GM18511 (cell line): ENCODE measurements around the gene PALLD.

ENCODE experiments used
- ATAC-seq: cut with Tn5 transposase; IDR thresholded peaks from one replicate; pipeline ENCODE4 v1.9.1; 2021; ENCODE audit warnings: mild to moderate bottlenecking, moderate library complexity; ENCODE audit not compliant: unreplicated experiment

PALLD gene

DNA sequence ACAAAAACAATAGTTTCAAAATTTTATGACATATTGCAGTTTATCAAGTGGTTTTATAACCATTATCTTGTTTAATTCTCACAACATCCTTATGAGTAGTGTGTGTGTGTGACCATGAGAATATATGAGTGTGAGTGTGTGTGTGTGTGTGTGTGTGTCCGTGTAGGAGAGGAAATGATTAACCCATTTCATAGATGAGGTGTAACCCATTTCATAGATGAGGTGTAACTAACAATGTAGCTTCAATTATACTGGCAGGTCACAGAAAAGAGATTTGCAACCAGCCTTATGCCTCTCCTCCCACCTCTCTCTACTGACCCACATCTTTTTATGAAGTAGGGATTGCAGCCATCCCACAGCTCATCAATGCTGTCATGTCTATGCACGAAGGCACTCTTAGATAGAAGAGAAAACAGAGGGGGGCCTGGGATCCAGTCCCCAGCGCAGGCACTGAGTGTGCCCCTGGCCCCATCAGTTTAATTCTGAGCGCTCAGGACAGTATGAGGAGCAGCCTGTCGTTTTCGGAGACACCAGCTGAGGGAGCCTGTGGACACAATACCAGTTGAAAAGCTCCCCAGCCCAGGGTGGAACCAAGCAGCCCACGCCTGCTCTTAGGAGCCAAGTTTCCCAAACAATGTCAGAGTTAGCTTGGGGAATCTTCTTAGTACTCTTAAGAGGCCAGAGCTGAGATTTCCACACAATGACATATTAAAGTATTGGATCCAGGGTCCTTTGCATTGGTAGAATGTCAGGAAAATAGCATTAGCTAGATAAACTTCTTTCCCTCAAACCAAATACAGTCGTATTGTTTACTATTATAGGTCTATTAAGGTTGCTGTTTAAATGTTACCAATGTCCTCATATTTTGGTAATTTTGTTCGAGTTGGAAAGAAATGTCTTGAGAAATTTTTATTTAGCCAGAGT lies 88.6 kb downstream of the PALLD start:
- peak; percentile 83 for ATAC-seq

DNA sequence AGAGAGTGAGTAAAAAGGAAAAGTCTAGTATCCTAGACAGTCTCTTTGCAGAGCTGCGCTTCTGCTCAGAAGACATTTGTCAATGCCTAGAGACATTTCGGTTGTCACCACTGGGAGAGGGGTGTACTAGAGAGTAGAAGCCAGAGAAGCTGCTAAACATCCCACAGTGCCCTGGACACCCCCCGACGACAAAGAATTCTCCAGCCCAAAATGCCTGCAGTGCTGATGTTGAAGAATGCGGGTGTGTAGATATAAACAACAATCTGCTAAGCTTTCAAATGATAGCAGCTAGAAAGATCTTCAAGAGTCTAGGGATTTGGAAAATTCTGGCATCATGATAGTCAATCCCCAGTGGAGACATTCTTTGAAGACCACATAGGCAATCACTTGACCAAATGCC lies 90.1 kb downstream of the PALLD start:
- ATAC-seq, result no peak

DNA sequence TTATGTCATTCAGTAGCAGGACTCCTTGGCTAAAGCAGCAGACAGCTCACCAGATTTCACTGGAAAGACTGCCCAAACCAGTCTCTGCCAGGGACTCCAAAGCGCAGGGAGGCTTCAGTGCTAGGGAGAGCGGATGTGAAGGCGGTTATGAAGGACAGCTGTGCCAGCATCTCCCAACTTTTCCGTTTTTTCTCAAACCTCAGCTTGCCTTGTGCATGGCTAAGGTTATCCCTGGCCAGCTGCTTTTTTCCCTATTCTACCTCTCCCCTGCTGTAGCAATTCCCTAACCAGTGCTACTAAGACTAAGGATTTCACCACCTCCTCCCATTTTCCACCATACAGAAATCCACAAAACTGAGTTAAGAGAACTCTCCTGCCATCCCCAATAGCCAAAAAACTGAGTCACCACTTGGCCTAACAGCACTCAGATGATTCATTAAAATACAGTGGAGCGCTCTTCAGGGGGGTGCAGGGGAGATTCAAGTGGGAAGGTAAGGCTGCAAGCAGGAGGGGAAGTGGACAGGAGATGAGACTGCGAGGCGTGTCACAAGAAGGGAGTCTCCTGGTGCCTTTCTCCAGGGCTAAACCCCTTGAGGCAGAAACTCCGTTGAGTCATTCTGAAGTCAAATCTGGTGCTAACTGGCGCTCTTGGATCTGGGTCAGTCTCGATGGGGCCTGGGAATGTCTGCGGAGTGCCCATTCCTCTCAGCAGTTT lies 90.7 kb downstream of the PALLD start:
- no peak for ATAC-seq

DNA sequence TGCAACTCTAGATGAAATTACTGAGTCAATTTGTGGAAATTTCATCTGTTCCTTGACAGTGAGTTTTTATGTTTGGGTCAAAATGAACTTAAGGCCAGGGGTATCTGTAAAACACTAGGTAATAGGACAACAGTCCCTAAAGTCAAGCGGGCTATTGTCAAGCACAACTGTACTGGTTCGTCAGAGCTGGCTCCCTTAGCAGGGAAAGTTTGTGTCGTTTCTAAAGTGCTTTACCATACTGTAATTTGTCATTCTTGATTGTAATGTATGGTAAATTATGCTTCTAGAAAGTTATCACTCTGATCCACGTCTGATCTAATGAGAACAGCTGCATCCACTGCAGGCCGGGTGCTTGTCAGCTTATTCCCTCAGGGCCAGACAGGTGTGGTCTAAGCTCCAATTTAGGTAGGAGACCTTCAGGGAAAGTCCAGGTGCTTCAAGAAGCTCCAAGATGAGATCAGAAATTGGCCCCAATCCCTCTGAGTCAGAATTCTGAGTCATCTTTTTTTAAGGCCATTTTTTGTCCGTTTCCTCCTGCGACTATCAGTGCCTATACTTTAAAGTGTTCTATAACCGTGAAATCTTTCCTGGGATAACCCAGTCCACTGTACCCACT lies 92.2 kb downstream of the PALLD start:
- no peak for ATAC-seq

DNA sequence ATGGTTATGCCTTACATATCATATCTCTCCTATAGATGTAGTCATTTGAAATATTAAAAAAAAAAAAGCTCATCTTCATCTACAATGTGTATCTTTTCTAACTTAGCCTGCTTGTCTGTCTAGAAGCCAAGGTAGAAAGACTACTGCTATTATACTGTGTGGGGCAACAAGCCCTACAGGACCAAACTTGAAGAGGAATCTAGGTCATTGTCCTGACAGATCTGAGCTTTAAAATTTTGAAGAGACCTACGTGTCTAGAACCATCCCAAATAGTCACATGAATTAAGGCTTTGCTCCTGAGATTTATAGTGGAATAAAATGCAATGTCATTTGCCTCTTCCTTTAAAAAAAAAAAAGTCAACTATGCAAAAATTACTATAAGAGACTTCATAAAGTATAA lies 95.8 kb downstream of the PALLD start:
- no peak for ATAC-seq

DNA sequence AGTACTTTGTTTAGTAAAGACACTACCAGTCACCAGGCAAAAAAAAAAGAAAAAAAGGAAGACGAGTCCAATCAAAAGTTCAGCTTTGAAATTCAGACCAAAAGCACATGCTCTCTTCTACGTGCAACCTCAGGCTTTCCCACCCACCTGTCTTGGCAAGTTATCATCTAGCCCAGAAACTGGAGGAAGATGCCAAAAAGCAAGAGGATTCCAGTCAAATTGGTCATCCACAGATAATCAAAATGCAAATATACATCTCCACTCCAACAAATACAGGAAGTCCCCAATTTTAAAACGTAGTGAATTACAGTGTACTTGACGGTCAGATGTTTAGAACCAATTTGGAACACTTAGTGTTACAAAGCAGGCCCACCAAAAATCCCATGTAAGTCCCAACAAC lies 96.5 kb downstream of the PALLD start:
- ATAC-seq, result no peak

DNA sequence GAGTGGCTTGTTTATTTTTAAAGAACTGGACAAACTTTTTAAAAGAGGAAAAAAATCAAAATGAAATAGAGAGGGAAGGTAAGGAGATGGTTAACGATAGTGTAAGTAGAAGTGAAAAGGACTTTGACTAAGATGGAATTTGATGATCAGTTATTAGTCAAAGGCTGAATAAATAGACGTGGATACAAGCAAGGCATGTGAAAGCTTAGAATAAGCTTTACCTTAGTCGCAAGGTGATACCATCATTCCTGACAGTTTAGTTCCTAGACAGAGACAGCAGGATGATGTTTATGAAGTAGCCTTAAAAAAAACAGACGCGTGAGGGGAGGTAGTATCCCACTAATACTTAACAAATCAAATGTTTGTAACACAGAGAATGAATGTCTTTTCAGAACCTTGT lies 97.3 kb downstream of the PALLD start:
- ATAC-seq, result no peak

DNA sequence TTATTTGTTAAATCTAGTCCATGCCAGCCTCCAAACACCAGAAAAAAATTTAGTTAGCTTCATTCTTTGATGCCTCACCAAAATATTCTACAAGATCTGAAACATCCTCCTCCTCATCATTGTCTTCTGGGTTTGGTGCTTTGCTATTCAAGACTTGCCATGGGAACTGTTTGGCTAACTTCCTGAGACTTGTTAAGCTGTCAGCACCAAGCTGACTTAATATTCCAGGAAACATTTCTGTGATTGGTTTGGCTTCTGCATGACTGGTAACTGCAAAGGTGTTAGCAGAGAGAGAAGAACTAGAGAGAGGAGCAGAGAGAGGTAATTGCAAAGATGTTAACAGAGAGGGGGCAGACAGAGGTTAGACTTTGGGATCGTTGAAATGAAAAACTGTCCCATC lies 101.3 kb downstream of the PALLD start:
- ATAC-seq, result no peak

DNA sequence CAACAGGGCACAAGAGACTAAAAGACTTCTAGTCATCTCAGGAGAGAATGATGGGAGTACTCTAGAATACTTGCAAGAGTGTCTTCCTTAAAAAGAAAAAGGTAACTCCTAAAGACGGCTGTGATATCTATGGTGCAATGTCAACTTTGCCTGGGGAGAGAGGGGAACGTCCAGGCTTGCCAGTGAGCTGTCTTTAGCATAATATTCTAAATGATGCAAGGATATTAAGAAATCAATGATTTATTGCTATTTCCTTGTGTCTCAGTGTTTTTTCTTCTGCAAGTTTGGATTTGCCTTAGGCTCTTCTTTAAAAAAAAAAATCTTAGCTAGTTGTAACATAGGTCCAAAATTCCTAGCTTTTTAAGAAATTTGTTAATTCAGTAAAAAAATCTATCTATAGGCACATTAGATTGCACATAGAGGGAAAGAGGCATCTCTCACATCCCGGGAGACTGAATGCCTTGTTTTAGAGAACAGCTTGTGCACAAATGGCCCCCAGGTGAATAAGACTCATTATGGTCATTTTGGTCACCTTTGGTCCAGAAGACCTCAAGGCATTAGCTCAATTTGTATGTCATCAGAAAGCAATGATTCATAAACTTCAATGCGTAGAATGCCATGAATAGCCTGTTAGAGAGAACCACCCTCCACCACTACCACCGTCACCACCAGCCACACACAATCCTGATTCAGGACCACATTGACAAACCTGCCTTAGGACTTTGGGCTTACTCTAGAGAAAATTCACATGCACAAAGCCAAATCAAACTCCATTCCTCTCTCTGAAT lies 104.1 kb downstream of the PALLD start:
- no peak for ATAC-seq

DNA sequence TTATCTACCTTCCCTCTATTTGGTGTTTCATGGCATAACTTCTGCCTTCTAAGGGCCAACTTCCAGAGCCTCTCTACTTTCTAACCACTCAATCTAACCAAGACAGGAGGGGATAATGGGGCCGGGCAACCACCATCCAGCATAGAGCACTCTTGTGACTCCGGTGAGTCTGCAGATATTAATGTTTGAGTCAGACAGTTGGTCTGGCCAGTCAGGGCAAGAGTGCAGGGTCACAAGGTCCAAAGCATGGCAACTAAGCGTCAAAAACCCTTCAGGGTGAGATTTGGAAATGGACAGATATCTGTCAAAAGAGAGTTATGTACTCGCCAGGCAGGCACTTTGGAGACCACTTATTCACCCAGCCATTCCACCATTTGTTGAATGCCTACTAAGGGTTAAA lies 105.0 kb downstream of the PALLD start:
- ATAC-seq, result no peak

DNA sequence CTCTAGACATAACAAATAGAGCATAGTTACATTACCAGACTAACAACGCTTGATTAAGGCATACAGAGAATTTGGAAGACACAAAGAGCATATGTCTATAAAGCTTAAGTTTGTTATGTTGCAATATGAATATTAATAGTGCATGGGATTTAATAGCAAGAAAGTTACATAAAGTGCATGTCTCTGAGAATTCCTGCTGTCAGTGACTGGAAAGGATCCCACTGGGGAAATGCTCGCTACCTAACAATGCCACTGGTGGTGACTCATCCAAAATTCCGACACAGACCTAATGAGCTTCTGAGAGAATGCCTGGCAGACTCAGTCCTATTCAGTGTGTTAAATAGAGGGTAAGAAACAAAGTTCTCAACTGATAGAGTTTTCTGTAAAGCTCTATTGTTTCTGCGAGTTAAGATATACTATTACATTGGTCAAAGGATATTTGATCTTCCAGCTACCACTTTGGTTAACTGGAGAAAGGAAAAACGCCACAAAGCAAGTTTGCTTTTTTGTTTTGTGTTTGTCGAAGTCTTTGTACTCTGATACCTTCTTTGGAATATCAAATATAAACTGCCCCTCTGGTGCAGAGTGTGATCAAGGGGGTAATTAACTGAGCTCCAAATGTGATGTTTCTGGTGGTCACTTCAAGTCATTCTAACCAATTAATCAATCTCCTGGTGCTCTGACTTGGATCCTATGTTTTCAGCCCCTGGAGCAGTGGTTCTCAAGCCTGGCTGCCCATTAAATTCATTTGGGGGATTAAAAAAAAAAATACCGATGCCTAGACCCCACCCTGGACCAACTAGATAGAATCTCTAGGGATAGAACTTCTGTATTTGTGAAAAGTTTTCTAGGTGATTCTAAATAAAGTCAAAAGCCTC lies 107.9 kb downstream of the PALLD start:
- ATAC-seq, result no peak

DNA sequence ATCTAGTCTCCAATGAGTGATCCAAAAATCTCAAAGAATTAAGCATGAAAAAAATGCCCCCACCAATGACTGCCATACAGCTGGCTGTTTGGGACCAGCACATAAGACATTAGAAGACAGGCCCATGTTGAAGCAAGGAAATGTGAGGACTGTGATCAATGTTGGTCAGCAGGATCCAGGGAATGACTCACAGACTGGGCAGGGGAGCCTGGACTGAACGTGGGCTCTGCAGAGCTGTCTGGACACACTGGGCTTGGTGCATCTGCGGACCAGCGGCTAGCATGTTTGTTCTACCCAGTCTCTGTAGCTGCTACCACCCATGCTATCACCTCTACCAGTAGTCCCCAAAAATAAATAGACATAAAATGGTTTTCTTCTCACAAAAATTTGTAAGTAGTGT lies 108.6 kb downstream of the PALLD start:
- ATAC-seq, result no peak

DNA sequence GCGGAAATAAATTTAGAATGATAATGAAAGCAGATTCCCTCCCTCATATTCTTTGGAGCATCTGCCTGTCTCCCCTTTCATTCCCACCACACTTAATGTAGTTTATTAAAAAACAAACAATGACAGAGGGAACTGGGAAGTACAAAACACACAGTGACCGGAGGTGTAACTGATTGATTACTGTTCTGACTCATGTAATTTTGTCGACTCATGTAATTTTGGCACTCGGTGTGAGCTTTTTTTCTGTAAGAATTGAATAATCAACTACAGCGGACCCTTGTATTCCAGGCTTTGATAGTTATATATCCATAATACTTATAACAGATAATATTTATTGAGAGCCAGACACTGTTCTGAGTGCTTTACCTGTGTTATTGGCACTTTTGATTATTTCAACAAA lies 110.4 kb downstream of the PALLD start:
- ATAC-seq, result no peak

DNA sequence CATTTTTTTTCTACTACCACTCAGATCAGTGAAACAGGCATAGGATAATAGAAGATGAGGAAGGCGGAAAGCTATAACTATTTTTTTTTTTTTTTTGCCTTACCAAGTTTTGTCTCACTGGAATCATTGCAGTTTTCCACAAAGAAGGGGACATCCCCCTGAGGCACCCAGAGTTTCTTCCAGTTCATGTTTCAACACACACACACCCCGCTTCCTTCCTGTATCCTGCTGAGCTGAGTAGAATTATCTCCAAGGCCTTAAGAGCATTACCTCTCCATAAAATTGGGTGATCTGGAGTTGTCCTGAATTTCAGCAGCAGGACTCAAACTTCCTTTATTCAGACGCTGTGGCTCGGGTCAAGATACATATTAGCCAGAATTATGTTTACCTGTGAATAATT lies 111.9 kb downstream of the PALLD start:
- no peak for ATAC-seq

DNA sequence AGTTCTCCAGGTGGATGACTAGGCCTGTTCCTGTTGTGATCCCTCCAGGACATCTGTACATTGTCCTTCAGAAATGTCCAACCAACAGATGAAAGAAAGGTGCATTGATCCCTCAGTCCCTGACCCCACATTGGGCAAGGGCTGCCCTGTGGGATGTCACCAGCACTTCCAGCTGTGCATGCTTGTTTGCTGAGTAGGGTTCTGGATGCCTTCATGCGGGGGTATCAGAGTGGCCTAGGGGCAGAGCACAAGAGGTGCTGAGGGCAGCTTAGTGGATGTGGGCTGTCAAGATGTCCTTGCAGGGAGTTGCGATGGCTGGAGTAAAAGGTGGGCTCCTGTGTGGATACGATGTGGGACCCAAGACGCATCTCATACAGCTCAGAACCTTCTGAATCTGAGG lies 112.5 kb downstream of the PALLD start:
- ATAC-seq, result no peak

DNA sequence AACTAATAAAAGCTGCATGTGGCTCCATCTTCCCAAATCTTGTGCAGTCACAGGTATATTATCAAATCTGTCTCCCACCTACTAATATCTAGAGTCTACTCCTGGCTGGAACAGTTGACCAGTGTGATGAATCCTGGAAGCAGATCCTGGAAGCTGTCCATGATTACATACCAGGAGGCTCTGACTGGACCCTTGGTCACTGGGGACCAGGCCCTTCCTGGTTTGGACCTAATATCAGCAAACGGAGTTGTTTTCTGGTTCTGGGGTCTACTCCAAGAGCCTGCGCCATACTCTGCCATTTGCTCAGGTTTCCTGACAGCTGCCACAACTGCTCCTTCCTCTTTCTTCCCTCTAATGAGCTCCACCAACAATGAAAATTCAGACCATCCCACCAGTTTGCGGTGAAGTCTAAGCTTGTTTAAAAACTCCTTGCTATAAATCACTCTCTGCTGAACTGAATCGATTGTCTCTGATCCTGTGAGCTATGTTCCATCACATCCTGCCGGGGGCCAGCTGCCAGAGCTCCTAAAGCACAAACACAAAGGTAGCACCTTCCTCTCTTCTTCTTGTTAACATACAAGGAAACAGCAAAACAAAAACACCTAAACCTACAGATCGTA lies 114.2 kb downstream of the PALLD start:
- ATAC-seq, result no peak

DNA sequence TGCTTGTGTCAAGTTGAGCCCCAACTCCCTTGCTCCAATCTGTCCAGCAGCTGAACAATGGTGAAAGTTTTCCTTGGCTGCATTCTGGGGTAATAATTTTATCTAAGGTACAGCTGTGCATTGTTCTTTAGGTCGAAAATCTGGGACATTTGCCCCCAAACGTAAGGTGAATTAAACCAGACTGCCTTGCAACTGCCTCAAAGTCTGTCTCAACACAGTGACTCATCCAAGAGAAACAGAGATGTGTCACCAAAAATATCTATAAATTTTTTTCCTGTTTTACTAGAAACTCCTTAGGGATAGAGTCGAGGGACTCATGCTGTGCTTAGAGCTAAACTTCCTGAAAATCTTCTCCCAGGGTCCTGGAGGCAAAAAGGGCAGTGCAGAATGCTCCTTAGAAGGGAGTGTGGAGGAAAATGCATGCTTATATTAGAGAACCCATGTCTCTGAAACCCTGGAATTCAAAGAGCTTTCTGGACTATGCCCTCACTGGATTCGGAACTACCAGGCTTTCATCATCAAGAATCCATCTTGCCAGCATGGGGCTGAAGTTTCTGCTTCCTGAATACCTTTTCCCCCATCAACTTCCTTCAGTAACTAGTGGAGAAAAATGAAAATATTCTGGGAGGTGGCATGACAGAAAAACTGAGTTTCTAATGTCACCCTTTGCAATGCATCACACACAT lies 115.7 kb downstream of the PALLD start:
- no peak for ATAC-seq

DNA sequence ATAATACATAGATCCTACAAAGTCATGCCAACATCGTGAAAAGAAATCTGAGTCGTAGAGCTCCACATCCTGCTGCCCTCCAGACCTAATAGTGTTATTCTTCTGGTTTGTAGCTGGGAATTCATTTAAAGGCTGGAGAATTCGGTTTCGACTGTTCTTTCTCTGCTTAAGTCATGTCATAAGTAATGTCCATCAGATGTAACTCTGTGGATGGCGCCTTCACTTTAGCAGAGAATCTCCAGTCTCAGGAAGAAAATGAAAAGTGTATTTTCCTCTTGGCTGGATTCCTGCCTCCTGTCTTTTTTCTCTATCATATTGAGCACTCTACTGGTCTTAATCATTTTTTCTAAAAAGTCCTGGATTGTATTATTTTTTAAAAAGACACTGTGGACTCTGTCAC lies 117.0 kb downstream of the PALLD start:
- no peak for ATAC-seq
